ENCODE results near the gene NPY5R.

GRCh38 chr4:163332526-163333406, 10.9 kb upstream of the NPY5R start, which contains the start of gene NPY1R:
- no peak for TF ChIP-seq EZH2 (IDR thresholded peaks at IDR 0.05)
- TF ChIP-seq CTCF (IDR thresholded peaks at IDR 0.05) = peak; percentile 81

Measured in neural progenitor cell (in vitro differentiated cells).